HEK293 (cell line): ENCODE results near the gene RGS12.

Experiments used
- ATF2 ChIP-seq: fragments of 450-650 bp; formaldehyde crosslinking; IDR thresholded peaks from 2 replicates; pipeline ENCODE4 v1.5.1; 2016; ENCODE audit warnings: missing biosample characterization, missing genetic modification characterization, low read depth
- BCL6B ChIP-seq: fragments of 450-650 bp; formaldehyde crosslinking; IDR thresholded peaks from 2 replicates; pipeline ENCODE4 v1.5.1; 2017; ENCODE audit warnings: missing biosample characterization, missing genetic modification characterization
- CTCF ChIP-seq: fragments of 450-650 bp; formaldehyde crosslinking; IDR thresholded peaks from 2 replicates; pipeline ENCODE4 v1.5.1; 2016; ENCODE audit warnings: missing biosample characterization, missing genetic modification characterization
- GLI4 ChIP-seq: fragments of 450-650 bp; formaldehyde crosslinking; IDR thresholded peaks from 2 replicates; pipeline ENCODE4 v1.5.1; 2016; ENCODE audit warnings: missing biosample characterization, missing genetic modification characterization
- MEIS1 ChIP-seq: sonication (generic); formaldehyde crosslinking; IDR thresholded peaks from 2 replicates; pipeline ENCODE4 v1.8.1; 2022; ENCODE audit warnings: missing genetic modification reagents, mild to moderate bottlenecking, borderline replicate concordance
- REST ChIP-seq: fragments of 450-650 bp; formaldehyde crosslinking; IDR thresholded peaks from 2 replicates; pipeline ENCODE4 v1.5.1; 2016; ENCODE audit warnings: missing biosample characterization, missing genetic modification characterization
- YY1 ChIP-seq: fragments of 450-650 bp; formaldehyde crosslinking; IDR thresholded peaks from 2 replicates; pipeline ENCODE4 v1.5.1; 2018; ENCODE audit warnings: missing biosample characterization, missing genetic modification characterization
- ZNF221 ChIP-seq: fragments of 450-650 bp; formaldehyde crosslinking; IDR thresholded peaks from 2 replicates; pipeline ENCODE4 v1.5.1; 2017; ENCODE audit warnings: missing biosample characterization, missing genetic modification characterization, borderline replicate concordance
- ZNF280C ChIP-seq: fragments of 450-650 bp; formaldehyde crosslinking; IDR thresholded peaks from 2 replicates; pipeline ENCODE4 v1.5.1; 2016; ENCODE audit warnings: missing biosample characterization, missing genetic modification characterization
- ZNF549 ChIP-seq: fragments of 450-650 bp; IDR thresholded peaks from 2 replicates; pipeline ENCODE4 v1.5.1; 2018; ENCODE audit warnings: missing biosample characterization, missing genetic modification characterization, mild to moderate bottlenecking, inconsistent platforms, moderate library complexity
- ZNF639 ChIP-seq: fragments of 450-650 bp; formaldehyde crosslinking; IDR thresholded peaks from 2 replicates; pipeline ENCODE4 v1.5.1; 2016; ENCODE audit warnings: missing biosample characterization, missing genetic modification characterization
- ZNF843 ChIP-seq: fragments of 450-650 bp; formaldehyde crosslinking; IDR thresholded peaks from 2 replicates; pipeline ENCODE4 v1.5.1; 2016; ENCODE audit warnings: missing biosample characterization, missing genetic modification characterization

GRCh38 chr4:3245676-3246075 lies 47.1 kb upstream of the RGS12 start:
- TF ChIP-seq MEIS1 (no peak), CTCF (no peak), ZNF639 (tag by site-specific recombination) (no peak), GLI4 (no peak), YY1 (no peak), ZNF549 (tag by site-specific recombination) (no peak), ZNF843 (tag by site-specific recombination) (no peak), REST (tag by site-specific recombination) (no peak), BCL6B (tag by site-specific recombination) (no peak), ZNF221 (no peak), ZNF280C (no peak), ATF2 (tag by site-specific recombination) (no peak)
